ENCODE measurements around the gene MLH1. TPM values are rescaled to one million over a fixed set of nuclear protein-coding genes. Genes with fewer than 3 reads are reported as not detected.
"Not testable (repeated sequence)": the region's sequence is repeated elsewhere in the genome, so short reads cannot be mapped to it uniquely, and the experiment has no call there.

MLH1 gene
- total RNA-seq, 2 experiments from 2014 or later = 89.6 to 93.7 TPM

- no peaks in the 10 kb centered on the region for H3K4me1 Mint-ChIP-seq (ENCODE audit: low read depth)
- peaks cover 2% of the 10 kb centered on the region for H3K9me3 Mint-ChIP-seq
- POLR2A ChIA-PET = no interaction called here
- CTCF ChIA-PET = interaction anchor here (4.3 kb wide), 1 partner anchor 15 kb away, joined by 17 read pairs; no protein-coding TSS in a partner anchor
- H3K27me3 Mint-ChIP-seq = no peaks in the 10 kb centered on the region
- ATAC-seq (no peak), DNase-seq (no peak)
- peaks cover 62% of the 10 kb centered on the region for H3K36me3 Mint-ChIP-seq (ENCODE audit: low read depth)
- no peak overlapping the region for H3K4me3 Mint-ChIP-seq
- H3K27ac Mint-ChIP-seq = no peak overlapping the region
- intact Hi-C loops (cut with micrococcal nuclease) = no loop called here
- TF ChIP-seq CTCF (IDR thresholded peaks at IDR 0.05) = no peak
These were observed 46.0 kb downstream of the MLH1 start for GRCh38 chr3:37039161-37039846.

- POLR2A ChIA-PET = no interaction called here
- DNase-seq = no peak
These were observed 46.9 kb downstream of the MLH1 start for GRCh38 chr3:37040231-37040630.

GRCh38 chr3:37041546-37042195 is 48.4 kb downstream of the MLH1 start:
- ChIA-PET POLR2A (no interaction called here), CTCF (interaction anchor here (1.2 kb wide), 1 partner anchor 49 kb away, joined by 3 read pairs; the partner anchor contains the start of genes EPM2AIP1 and MLH1)
- intact Hi-C loops (cut with micrococcal nuclease) = no loop called here
- no peak for TF ChIP-seq CTCF (IDR thresholded peaks at IDR 0.05)
- ATAC-seq (no peak), DNase-seq (no peak)
- Mint-ChIP-seq H3K9me3 (no peaks in the 10 kb centered on the region), H3K27me3 (no peaks in the 10 kb centered on the region), H3K27ac (no peak overlapping the region), H3K4me1 (ENCODE audit: low read depth) (no peaks in the 10 kb centered on the region), H3K36me3 (ENCODE audit: low read depth) (peaks cover 49% of the 10 kb centered on the region), H3K4me3 (no peak overlapping the region)

More at GRCh38 chr3:37040231-37040630, 46.9 kb downstream of the MLH1 start:
- Mint-ChIP-seq H3K27ac (no peak overlapping the region), H3K27me3 (no peaks in the 10 kb centered on the region), H3K36me3 (ENCODE audit: low read depth) (peaks cover 59% of the 10 kb centered on the region), H3K4me3 (no peak overlapping the region), H3K4me1 (ENCODE audit: low read depth) (no peaks in the 10 kb centered on the region), H3K9me3 (no peaks in the 10 kb centered on the region)
- CTCF ChIA-PET = no interaction called here
- ATAC-seq = no peak
- intact Hi-C loops (cut with micrococcal nuclease) = no loop called here
- no peak for TF ChIP-seq CTCF (IDR thresholded peaks at IDR 0.05)

GRCh38 chr3:37042712-37043111 is 49.4 kb downstream of the MLH1 start:
- ATAC-seq; intact Hi-C loops (cut with micrococcal nuclease); DNase-seq; H3K27ac Mint-ChIP-seq; H3K27me3 Mint-ChIP-seq; POLR2A ChIA-PET; H3K9me3 Mint-ChIP-seq; H3K4me3 Mint-ChIP-seq; H3K4me1 Mint-ChIP-seq (ENCODE audit: low read depth): not testable (repeated sequence)
- H3K36me3 Mint-ChIP-seq (ENCODE audit: low read depth) = peaks cover 50% of the 10 kb centered on the region
- CTCF ChIA-PET = interaction anchor here (1.2 kb wide), 1 partner anchor 50 kb away, joined by 3 read pairs; the partner anchor contains the start of genes EPM2AIP1 and MLH1

GRCh38 chr3:37050282-37050681 is 57.0 kb downstream of the MLH1 start:
- CTCF ChIA-PET = no interaction called here
- Mint-ChIP-seq H3K4me3 (no peak overlapping the region), H3K9me3 (no peaks in the 10 kb centered on the region), H3K27ac (no peak overlapping the region), H3K36me3 (ENCODE audit: low read depth) (peaks cover 58% of the 10 kb centered on the region), H3K4me1 (ENCODE audit: low read depth) (peaks cover 21% of the 10 kb centered on the region), H3K27me3 (no peaks in the 10 kb centered on the region)
- POLR2A ChIA-PET = no interaction called here
- no peak for TF ChIP-seq CTCF (IDR thresholded peaks at IDR 0.05)
- intact Hi-C loops (cut with micrococcal nuclease) = loop anchor here (5.0 kb wide), 1 partner anchor 162 kb away; no protein-coding TSS in a partner anchor
- no peak for DNase-seq
- no peak for ATAC-seq

Data from activated CD8-positive, alpha-beta T cell treated with anti-CD3 and anti-CD28 coated beads for 36 hours (primary cell).